ENCODE measurements around the gene AGTPBP1.

AGTPBP1 gene

DNA sequence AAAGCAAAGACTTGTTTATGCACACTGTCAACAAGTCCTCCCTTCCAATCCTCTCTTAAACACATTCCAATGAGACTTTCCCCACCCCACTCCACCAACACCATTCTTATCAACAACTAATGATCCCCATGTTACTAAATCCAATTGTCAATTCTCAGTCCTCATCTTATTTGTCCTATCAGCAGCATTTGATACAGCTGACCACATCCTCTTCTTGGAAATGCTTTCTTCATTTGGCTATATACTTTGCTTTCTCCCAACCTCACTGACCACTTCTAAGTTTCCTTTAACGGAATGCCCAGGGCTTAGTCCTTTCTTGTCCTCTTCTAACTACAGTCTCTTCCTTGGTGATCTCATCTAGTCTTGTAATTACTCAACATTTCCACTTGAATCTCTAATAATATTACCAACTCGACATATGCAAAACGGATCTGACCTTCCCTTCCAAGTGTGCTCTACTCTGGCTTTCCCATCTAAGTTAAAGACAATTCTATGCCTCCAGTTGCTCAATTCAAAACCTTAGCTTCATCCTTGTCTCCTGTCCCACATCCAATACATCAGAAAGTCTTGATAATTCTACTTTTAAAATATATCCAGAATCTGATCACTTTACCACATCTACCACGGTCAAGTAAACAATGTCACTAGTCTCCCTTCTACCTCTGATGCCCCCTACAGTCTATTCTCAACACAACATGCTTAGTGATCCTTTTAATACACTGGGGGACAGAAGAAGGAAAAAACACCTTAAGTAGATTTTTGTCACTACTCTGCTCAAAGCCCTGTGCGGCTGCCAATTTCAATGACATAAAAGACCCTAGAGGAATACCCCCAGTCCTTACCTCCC is 25.5 kb downstream of the AGTPBP1 start:
- DNase-seq (ENCODE audit: low read depth), result no peak
- TF ChIP-seq, protein P1, sequence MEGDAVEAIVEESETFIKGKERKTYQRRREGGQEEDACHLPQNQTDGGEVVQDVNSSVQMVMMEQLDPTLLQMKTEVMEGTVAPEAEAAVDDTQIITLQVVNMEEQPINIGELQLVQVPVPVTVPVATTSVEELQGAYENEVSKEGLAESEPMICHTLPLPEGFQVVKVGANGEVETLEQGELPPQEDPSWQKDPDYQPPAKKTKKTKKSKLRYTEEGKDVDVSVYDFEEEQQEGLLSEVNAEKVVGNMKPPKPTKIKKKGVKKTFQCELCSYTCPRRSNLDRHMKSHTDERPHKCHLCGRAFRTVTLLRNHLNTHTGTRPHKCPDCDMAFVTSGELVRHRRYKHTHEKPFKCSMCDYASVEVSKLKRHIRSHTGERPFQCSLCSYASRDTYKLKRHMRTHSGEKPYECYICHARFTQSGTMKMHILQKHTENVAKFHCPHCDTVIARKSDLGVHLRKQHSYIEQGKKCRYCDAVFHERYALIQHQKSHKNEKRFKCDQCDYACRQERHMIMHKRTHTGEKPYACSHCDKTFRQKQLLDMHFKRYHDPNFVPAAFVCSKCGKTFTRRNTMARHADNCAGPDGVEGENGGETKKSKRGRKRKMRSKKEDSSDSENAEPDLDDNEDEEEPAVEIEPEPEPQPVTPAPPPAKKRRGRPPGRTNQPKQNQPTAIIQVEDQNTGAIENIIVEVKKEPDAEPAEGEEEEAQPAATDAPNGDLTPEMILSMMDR (conservative IDR thresholded peaks at IDR 0.05; ENCODE audit: low read length), result no peak; the same call in 1 of the 2 replicates

GRCh38 chr9:85715587-85715986 is 26.2 kb downstream of the AGTPBP1 start:
- DNase-seq (ENCODE audit: low read depth), result no peak
- TF ChIP-seq, protein P1 (conservative IDR thresholded peaks at IDR 0.05; ENCODE audit: low read length), result no peak
- H3K4me3 ChIP-seq (ENCODE audit: low read length), result no peak overlapping the region

More for the DNA sequence above, 25.5 kb downstream of the AGTPBP1 start:
- no peak overlapping the region for H3K4me3 ChIP-seq (ENCODE audit: low read length)

DNA sequence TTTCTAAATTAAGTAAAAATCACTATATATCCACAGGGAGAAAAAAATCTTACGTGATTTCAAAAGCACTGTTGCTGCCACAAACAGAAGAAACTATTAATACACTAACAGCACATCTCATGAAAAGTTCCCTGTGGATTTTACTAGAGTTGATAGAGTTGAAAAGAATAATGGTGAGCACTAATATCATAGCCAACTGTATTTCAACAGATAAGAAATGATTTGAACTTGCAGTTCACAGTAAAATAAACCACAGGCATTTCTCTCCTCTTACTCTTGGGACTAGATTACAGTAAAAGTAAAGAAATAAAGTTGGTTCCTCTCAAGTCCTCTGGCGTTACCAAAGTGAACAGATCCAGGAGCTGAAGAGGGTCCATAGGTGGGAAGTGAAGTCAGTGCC is 27.9 kb downstream of the AGTPBP1 start:
- DNase-seq (ENCODE audit: low read depth), result no peak
- H3K4me3 ChIP-seq (ENCODE audit: low read length), result no peak overlapping the region
- TF ChIP-seq, protein P1 (conservative IDR thresholded peaks at IDR 0.05; ENCODE audit: low read length), result no peak

DNA sequence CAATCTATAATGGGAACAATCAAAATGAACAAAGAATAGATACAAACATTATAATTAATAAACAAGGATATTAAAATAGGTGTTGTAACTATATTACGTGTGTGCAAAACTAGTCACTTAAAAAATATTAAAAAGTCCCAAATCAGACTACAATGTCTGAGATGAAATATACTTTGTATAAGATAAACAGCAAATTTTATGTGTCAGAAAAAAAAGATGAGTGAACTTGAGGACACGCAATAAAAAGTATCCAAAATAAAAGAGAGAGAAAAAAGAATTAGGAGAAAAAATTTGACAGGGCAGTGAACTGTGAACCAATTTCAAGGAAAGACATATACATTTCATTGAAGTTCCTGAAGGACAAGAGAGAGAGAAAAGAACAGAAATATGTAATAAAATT is 37.0 kb downstream of the AGTPBP1 start:
- TF ChIP-seq, protein P1 (conservative IDR thresholded peaks at IDR 0.05; ENCODE audit: low read length), result no peak
- DNase-seq (ENCODE audit: low read depth), result no peak
- H3K4me3 ChIP-seq (ENCODE audit: low read length), result no peak overlapping the region

DNA sequence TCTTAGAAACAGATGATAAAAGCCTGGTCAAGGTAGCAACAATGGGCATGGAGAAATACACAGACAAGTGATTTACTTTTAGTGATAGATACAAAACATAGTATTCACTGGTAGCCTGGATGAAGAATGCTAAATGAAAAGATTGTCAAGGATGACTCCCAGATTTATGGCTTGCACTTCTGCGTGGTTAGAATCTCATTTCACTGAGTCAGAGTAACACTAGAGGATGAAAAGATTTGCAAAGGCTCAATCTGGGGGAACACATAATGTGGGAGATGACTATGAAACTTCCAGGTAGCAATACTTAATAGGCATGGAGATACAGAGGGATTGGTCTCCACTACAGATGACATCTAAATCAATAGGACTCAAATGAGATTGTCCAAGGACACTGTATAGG is 38.4 kb downstream of the AGTPBP1 start:
- H3K4me3 ChIP-seq (ENCODE audit: low read length), result no peak overlapping the region
- no peak for DNase-seq (ENCODE audit: low read depth)
- TF ChIP-seq, protein P1 (conservative IDR thresholded peaks at IDR 0.05; ENCODE audit: low read length), result no peak

- TF ChIP-seq, protein P1 (conservative IDR thresholded peaks at IDR 0.05; ENCODE audit: low read length), result no peak
- peak; percentile 9 for DNase-seq (ENCODE audit: low read depth)
- no peak overlapping the region for H3K4me3 ChIP-seq (ENCODE audit: low read length)
Observed at GRCh38 chr9:85702726-85703289, 38.9 kb downstream of the AGTPBP1 start.

GRCh38 chr9:85702191-85702590 is 39.6 kb downstream of the AGTPBP1 start:
- H3K4me3 ChIP-seq (ENCODE audit: low read length), result no peak overlapping the region
- DNase-seq (ENCODE audit: low read depth), result no peak

More at GRCh38 chr9:85702191-85702590, 39.6 kb downstream of the AGTPBP1 start:
- TF ChIP-seq, protein P1 (conservative IDR thresholded peaks at IDR 0.05; ENCODE audit: low read length), result no peak
